Measurements from ENCODE around the gene MRPL52. TPM values are rescaled to one million over a fixed set of nuclear protein-coding genes. Genes with fewer than 3 reads are reported as not detected.
A peak's percentile ranks its signal among the peaks of the same experiment; 100 is the strongest.

Gene MRPL52
- total RNA-seq, 1 donor from 2014 or later: 67.9 TPM

DNA sequence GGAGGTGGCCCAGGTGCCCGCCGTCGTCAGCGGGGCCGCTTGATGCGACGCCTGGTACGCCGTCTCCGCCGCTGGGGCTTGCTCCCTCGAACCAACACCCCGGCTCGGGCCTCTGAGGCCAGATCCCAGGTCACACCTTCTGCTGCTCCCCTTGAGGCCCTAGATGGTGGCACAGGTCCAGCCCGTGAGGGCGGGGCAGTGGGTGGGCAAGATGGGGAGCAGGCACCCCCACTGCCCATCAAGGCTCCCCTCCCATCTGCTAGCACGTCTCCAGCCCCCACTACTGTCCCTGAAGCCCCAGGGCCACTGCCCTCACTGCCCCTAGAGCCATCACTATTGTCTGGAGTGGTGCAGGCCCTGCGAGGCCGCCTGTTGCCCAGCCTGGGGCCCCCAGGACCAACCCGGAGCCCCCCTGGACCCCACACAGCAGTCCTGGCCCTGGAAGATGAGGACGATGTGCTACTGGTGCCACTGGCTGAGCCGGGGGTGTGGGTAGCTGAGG lies 47.4 kb downstream of the MRPL52 start:
- Mint-ChIP-seq H3K27me3 (ENCODE audit: unreplicated experiment) (peaks cover 11% of the 10 kb centered on the region), H3K36me3 (ENCODE audit: unreplicated experiment) (no peaks in the 10 kb centered on the region), H3K4me3 (ENCODE audit: unreplicated experiment) (no peak overlapping the region), H3K27ac (ENCODE audit: unreplicated experiment) (no peak overlapping the region), H3K4me1 (ENCODE audit: low read depth, unreplicated experiment) (peaks cover 12% of the 10 kb centered on the region), H3K9me3 (ENCODE audit: unreplicated experiment) (peaks cover 7% of the 10 kb centered on the region)
- DNase-seq: no peak
- TF ChIP-seq, protein P1, sequence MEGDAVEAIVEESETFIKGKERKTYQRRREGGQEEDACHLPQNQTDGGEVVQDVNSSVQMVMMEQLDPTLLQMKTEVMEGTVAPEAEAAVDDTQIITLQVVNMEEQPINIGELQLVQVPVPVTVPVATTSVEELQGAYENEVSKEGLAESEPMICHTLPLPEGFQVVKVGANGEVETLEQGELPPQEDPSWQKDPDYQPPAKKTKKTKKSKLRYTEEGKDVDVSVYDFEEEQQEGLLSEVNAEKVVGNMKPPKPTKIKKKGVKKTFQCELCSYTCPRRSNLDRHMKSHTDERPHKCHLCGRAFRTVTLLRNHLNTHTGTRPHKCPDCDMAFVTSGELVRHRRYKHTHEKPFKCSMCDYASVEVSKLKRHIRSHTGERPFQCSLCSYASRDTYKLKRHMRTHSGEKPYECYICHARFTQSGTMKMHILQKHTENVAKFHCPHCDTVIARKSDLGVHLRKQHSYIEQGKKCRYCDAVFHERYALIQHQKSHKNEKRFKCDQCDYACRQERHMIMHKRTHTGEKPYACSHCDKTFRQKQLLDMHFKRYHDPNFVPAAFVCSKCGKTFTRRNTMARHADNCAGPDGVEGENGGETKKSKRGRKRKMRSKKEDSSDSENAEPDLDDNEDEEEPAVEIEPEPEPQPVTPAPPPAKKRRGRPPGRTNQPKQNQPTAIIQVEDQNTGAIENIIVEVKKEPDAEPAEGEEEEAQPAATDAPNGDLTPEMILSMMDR (IDR thresholded peaks at IDR 0.05; ENCODE audit: partially characterized antibody, unreplicated experiment): peak; percentile 11

DNA sequence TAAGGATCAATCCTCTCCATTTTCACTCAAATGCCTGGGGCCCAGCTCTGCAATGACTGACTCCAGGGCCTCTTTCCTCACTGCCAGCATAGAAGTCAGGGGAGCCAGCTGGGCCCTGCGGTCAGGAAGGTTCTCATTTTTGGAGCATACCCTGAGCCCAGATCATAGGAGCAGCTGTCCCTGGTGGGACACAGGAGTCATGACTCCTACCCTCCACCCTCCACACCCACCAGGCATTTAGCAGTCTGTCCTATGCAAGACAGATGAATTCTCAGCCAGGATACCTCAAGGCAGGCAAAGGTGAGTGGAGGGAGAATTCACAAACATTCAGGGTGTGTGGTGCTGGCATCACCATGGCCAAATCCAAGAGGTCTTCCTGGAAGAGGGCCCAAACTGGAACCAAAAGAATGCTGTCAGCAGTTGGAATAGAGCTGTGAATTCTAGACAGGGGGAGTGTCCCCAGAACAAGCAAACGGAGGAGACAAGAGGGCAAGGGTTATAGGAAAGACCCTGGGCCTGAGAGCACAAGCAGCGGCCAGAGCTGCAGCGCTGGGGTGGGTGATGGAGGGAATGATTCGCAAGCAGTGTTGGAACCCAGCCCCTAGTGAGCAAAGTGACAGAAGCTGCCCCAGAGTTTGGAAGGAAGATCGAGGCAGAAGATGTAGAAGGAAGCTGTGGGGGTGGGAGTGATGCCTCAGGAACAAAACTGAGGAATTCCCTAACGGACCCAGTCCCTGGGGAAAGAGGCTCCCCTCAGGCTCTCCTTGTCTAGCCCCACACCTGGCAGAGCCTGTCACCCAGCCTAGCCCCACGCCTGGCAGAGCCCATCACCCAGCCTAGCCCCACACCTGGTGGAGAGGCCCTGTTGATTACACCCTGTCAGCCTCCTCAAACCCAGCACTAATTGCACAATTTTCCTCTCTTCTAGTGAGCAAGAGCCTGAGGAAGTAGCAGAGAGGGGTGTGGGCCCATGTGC lies 48.9 kb downstream of the MRPL52 start:
- TF ChIP-seq, protein P1 (IDR thresholded peaks at IDR 0.05; ENCODE audit: partially characterized antibody, unreplicated experiment): no peak
- Mint-ChIP-seq H3K4me1 (ENCODE audit: low read depth, unreplicated experiment) (peaks cover 14% of the 10 kb centered on the region), H3K27me3 (ENCODE audit: unreplicated experiment) (peaks cover 18% of the 10 kb centered on the region), H3K9me3 (ENCODE audit: unreplicated experiment) (peaks cover 12% of the 10 kb centered on the region), H3K4me3 (ENCODE audit: unreplicated experiment) (no peak overlapping the region), H3K36me3 (ENCODE audit: unreplicated experiment) (no peaks in the 10 kb centered on the region), H3K27ac (ENCODE audit: unreplicated experiment) (no peak overlapping the region)
- no peak for DNase-seq

DNA sequence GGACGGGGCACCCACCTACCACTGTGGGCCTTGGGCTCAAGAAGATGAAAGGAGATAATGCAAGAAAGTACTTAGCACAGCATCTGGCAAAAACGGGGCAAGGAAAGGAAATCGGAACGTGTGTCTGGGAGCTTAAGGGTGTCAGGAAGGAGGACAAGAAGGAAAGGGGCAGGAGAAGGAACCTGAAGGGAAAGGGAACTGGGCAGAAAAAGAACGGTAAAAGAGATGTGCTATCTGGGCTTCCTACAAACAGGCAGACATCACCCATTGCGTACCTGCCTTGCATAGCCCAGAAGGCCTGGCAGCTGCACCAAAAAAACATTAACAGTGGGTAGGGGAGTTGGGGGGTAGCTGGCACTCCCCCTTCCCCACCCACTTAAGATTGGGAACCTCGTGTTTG lies 52.4 kb downstream of the MRPL52 start:
- H3K4me1 Mint-ChIP-seq (ENCODE audit: low read depth, unreplicated experiment): peaks cover 39% of the 10 kb centered on the region
- peaks cover 4% of the 10 kb centered on the region for H3K36me3 Mint-ChIP-seq (ENCODE audit: unreplicated experiment)
- TF ChIP-seq, protein P1 (IDR thresholded peaks at IDR 0.05; ENCODE audit: partially characterized antibody, unreplicated experiment): no peak
- H3K27me3 Mint-ChIP-seq (ENCODE audit: unreplicated experiment): peaks cover 32% of the 10 kb centered on the region
- peaks cover 17% of the 10 kb centered on the region for H3K9me3 Mint-ChIP-seq (ENCODE audit: unreplicated experiment)
- DNase-seq: no peak
- H3K4me3 Mint-ChIP-seq (ENCODE audit: unreplicated experiment): peak overlapping the region; percentile 47
- H3K27ac Mint-ChIP-seq (ENCODE audit: unreplicated experiment): peak overlapping the region; percentile 100

DNA sequence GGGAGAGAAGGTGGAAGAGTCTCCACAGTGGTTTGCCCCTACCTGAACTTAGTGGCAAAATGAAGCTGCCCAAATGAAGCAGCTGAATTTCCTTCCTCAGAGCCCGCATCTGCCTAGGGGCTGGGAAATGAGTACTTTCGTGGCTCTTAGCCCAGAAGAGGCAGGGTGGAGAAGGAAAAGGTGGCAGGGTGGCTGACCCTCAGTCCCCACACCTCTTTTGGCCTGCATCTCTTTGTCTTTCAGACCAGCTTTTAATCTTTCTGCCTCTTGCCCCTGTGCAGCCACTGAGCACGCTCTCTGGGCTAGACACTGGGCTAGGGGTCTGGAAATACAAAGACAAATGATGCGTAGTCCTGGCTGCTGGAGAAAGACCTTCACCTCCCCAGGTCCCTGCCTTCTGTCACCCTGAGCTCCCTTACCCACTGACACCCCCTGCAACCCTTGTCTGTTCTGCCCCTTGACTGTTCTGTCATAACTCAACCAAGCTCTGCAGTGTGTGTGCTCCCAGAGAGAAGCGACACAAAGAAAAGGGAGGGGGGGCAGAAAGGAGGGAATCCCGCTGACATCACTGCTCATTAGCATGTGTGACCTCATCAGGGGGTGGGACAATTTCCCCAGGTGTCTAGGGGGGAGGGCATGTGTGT lies 53.0 kb downstream of the MRPL52 start:
- Mint-ChIP-seq H3K36me3 (ENCODE audit: unreplicated experiment) (peaks cover 8% of the 10 kb centered on the region), H3K27ac (ENCODE audit: unreplicated experiment) (peak overlapping the region; percentile 100), H3K4me3 (ENCODE audit: unreplicated experiment) (peak overlapping the region; percentile 99), H3K9me3 (ENCODE audit: unreplicated experiment) (peaks cover 22% of the 10 kb centered on the region), H3K27me3 (ENCODE audit: unreplicated experiment) (peaks cover 36% of the 10 kb centered on the region), H3K4me1 (ENCODE audit: low read depth, unreplicated experiment) (peaks cover 45% of the 10 kb centered on the region)
- peak; percentile 82 for DNase-seq
- TF ChIP-seq, protein P1 (IDR thresholded peaks at IDR 0.05; ENCODE audit: partially characterized antibody, unreplicated experiment): no peak

All from glutamatergic neuron (in vitro differentiated cells).